ENCODE data around the gene DYNLT1.
"Not testable (repeated sequence)": the region's sequence is repeated elsewhere in the genome, so short reads cannot be mapped to it uniquely, and the experiment has no call there.

The DYNLT1 gene

DNA sequence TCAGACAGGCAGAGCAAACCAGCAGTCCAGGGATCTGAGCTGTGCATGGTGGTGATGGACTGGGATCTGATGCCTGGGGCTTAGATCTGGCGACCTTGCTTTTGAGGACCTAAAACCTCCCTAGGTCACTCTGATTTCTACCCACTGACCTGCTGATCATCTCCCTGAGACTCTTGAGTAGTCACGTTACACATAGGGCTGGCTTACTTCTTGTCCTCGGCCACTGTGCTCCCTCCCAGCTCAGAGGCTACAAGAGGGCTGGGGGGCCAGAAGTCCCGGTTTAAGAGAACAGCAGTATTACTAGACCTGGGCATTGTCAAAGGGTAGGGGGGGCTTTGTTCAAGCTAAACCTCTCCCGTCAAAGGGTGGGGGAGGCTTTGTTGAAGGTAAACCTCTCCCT is 5.5 kb downstream of the DYNLT1 start:
- no peak for DNase-seq

DNA sequence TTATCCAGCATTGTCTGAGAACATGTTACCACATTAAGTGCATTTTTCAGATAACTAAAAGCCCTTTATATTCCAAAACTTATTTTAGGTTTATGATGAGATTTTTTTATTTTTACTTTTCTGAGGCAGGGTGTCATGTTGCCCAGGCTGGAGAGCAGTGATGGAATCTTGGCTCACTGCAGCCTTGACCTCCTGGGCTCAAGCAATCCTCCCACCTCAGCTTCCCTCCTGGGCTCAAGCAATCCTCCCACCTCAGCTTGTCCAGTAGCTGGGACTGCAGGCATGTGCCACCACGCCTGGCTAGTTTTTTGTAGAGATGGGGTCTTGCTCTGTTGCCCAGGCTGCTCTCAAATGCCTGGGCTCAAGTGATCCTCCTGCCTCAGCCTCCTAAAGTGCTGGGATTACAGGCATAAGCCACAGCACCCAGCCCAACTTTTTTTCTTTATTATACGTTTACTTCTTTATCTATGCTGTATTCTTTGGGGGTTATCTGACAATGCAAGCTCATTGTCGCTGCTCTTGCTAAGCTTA is 6.2 kb downstream of the DYNLT1 start:
- no peak for DNase-seq

GRCh38 chr6:158636778-158637177 is 7.8 kb downstream of the DYNLT1 start:
- DNase-seq: no peak

DNA sequence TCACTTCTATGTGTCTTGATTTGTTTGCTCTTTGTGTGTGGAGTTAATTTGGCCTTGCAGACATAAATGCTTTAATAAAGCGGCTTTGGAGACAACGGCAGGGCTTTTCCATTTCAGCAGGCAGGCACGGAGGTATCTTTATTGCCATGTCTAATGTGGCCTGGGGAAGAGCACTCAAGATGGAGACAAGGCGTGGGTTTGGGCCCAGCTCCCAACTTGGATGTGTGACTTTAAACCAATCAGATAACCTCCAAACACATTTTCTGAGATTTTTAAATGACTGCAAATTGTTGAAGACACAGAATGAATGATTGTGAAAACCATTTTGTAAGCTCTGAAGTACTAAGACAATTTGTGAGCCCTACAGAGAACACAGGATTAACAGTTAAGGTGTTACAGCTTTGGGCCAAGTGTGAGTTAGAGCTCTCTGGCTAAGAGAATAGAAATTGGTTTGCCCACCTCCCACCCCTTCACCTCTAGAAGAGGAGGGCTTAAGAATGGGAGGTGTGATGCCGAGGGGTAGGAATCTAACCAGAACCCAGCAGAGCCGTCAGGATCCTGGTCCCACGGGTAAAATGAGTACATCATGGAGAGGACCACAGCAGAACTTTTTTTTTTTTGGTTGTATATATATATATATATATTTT is 9.0 kb downstream of the DYNLT1 start:
- no peak for DNase-seq

DNA sequence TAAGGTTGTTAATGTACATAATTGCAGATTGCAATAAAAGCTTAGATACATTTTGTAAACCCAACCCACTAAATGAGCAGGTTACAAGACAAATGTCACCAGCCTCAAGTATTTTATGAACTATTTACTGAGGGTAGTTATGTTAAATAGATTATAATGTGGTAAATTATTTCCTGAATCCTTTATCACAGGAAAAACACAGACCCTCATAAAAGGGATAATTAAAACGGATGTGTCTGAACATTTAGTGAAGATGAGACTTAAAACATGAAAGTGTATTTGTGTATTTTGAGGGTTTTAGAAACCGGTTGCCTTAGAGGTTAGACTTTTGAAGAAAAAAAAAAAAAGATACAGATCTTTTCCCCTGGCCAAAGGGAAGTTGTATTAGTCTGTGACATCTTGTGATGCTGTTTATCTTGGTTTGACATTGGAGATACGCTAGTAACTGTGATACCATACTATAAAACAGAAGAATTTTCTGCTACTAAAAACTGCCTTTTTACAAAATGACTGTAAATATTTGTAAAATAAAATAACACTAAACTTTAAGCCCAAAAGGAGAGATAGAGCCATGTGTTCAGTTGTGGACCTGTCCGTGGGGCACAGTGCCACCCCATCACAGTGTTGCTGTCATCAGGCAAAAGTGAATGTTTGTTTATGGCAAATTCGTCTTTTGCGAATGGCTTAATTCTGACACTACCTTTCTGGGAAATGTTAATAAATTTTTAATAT is 9.7 kb downstream of the DYNLT1 start:
- DNase-seq: no peak

DNA sequence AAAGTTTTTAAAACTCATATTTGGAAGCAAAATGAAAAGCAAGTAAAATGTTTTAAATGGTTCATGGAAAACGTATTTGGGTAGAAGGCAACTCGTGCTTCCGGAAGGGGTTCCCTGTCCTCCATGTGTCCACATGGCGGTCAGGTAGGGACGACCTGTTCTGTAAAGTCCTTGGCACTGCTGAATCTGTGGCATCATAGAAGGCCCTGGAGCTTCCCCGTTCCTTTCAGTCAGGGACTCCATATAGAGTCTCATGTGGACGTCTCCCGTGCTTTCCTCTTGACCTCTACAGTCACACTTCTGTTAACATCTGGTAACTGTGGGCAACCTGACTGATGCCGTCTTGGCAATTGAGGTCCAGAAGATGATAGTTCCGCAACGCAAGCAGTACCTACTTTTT is 11.4 kb downstream of the DYNLT1 start:
- no peak for DNase-seq

DNA sequence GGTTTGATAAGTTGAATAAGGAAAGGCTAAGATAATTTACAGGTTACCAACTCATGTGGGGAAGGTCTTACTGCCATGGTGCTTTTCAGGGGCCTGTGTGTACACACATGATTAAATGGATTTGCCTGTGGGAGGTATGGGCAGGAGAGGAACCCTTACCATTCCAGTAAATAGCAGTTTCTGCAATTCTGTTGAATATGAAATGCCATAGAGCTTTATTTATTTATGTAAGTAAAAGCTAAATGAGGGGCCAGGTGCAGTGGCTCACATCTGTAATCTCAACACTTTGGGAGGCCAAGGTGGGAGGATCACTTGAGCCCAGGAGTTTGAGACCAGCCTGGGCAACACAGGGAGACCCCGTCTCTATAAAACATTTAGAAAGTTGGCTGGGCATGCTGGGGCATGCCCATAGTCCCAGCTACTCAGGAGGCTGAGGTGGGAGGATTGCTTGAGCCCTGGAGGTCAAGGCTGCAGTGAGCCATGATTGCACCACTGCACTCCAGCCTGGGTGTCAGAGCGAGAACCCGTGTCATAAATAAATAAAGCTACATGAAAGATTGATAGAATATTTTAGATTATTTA is 11.9 kb downstream of the DYNLT1 start:
- DNase-seq: not testable (repeated sequence)

- no peak for DNase-seq
These were observed 12.6 kb downstream of the DYNLT1 start for GRCh38 chr6:158631678-158632537.

DNA sequence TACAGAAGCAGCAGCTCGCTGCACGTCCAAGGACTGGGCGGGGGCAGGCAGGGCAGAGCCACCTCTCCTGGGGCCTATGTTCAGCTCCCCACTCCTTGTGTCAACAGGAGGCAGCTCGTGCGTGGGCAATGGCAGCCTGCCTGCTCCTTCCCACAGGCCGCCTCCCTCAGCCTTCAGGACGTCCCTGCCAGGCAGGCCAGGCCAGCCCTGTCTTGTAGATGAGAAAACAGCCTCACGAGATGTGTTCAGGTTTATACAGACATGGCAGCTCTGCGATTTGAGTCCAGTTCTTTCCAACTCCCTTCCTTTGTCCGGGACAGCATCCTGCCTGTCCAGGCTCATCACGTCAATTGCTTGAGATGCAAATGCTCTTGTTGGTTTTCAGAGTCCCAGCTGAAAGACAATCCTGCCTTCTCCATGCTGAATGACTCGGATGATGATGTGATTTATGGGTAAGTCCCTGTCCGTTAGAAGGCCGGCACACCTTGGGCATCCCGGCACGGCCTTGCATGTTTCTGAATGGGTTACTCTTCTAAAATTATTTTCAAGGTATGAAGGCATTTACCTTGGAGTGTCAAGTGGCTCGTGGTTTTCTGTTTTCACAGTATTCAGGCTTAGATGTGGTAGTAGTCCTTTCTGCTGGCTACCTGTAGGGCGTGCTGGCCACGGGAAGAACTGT is 13.5 kb downstream of the DYNLT1 start:
- no peak for DNase-seq

DNA sequence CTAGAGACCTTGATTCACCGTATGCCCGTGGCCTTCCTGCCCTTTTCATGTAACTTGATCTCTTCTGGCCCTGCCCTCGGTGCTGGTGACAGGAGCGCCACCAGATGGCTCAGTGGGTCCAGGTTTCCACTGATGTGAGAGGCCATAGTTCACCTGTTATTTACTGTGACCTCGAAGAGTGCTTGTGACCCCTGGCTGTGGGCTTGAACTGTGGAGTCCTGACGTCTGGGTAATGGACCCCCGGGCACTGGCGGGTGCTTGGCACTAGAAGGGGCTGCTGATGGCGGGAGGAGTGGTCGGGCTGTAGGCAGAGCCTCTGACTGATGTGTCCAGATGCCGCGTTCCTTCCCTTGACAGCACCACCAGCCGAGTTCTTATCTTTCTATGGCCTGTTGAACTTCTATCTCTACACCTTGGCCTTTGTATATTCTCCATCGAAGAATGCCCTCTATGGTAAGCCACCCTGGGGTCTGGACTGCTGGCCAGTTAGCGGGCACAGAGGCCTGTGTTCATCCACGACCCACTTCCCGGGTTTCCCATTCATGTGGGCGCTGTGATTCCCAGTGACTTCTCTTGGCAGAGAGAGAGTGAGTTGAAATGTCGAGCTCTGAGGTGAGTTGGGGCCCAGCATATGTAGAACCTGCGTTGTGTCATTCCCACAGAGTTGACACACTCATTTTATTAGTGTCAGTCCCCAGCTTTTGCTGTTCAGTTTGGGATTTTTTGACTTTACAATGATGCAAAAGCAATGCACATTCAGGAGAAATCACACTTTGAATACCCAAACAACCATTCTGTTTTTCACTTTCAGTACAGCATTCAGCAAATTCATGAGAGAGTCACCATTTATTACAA is 14.9 kb downstream of the DYNLT1 start:
- DNase-seq: no peak

GRCh38 chr6:158628542-158628941 is 16.0 kb downstream of the DYNLT1 start:
- DNase-seq: no peak

DNA sequence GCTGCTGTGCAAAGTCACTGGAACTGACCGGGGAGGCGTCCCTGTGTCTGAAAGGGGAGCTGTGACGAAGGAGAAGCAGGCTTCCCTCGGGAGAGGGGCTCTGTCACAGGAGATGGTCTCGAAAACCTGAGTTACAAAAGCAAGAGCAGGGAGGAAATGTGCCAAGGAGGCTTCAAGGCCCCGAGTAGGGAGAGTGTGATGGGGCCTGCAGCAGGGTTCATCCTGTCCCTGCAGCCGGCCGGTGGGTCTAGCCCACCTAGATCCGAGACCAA is 16.7 kb downstream of the DYNLT1 start:
- DNase-seq: no peak

DNA sequence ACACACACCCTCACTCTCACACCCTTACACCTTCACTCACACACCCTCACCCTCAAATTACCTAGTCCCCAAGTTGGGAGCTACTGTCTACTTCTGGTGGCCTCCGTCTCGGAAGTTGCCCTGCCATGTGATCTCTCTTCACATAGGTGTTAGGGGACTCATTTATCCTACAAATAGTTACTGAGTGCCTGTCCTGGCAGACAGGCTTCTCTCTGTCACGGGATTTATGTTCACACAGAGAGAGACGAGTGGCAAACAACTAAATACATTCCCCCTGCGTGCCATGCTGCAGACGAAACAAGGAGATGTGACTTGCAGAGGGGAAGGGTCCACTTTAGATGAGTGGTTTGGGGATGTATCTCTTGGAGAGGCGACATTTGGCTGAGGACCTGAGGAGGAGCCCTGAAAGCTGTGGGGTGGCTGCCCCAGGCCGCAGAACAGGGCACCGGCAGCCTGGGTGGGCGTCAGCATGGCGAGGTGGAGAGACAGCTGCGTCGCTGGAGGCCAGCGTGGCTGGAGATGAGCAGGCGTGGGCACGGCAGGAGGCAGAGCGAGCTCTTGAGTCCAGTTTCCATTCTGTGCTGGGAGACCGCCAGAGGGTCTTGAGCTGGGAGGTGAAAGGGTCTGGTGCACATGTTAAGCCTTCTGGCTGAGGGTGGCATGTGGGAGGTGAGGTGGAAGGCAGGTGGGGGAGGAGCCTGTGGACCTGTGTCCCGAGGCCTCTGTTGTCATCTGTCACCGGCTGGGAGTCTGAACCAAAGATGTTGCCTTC is 17.2 kb downstream of the DYNLT1 start:
- no peak for DNase-seq

DNA sequence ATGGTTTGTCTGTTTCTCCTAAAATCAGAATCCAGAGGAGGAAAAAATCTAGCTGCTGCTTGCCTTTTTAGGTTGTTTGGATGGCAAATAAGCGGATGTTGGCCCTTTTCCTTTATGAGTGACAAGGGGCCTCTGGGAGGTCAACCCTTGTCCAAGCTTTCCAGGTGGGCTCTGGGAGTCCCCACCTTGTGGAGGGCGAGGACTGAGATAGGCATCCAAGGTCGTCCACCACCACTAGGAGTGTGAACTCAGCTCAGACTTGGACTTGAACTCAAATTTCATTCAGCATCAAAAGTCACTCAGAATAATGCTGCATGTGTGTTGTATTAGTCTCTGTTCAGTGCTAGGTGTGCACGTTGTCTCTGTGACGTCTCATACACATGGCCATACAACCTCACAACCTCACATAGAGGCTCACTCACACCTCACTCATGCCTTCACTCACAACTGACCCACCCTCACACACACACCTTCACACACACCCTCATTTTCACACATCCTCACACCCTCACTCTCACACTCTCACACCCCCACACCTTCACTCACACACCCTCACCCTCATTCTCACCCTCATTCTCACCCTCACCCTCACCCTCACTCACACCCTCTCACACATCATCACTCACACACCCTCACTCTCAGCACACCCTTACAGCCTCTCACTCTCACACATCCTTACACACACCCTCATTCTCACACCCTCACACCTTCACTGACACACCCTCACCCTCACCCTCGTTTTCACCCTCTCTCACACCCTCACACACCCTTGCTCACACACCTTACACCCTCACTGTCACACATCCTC is 18.0 kb downstream of the DYNLT1 start:
- no peak for DNase-seq

- no peak for DNase-seq
These were observed 18.6 kb downstream of the DYNLT1 start for GRCh38 chr6:158625881-158626305.

DNA sequence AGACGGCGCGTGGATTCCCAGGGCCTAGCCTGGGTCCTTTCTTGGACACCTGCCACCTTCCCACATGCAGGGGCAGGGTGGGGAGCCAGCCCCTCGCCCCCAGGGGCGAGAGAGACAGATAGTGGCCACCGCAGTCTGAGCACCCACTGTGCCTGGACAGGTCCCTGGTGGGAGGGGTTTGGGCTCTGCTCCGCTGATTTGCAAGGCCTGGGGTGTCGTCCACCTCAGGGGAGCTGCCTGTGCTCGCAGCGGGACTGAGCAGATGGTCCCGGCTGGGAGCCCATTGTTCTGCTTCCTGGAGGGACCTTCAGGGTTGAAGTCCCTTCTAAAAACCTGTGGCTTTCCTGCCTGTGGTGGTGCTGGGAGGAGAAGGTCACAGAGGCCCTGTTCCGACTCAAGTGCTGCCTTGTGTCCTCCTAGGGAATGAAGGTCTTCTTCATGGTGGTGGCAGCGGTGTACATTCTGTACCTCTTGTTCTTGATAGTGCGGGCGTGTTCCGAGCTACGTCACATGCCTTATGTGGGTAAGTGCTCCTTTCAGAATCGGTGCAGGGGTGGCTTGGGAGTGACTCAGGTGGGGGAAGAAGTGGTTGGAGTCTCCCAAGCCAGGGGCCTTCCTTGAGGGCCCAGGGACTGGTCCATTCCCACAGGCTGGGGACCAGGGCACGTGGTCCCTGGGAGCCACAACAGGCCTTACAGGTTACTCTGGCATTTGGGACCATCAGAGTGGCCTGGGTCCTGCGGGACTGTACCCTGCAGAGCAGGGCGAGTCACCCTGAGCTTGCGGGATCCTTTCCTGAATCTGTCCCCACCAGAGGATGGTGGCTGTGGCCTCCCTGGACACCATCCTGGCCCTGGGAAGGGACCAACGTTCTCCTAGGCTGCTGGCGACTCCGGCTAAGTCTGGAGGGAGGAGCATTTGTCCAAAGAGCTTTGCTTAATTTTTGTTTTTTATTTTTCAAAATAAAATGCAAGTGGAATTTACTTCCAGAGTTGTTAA is 19.6 kb downstream of the DYNLT1 start:
- no peak for DNase-seq

DNA sequence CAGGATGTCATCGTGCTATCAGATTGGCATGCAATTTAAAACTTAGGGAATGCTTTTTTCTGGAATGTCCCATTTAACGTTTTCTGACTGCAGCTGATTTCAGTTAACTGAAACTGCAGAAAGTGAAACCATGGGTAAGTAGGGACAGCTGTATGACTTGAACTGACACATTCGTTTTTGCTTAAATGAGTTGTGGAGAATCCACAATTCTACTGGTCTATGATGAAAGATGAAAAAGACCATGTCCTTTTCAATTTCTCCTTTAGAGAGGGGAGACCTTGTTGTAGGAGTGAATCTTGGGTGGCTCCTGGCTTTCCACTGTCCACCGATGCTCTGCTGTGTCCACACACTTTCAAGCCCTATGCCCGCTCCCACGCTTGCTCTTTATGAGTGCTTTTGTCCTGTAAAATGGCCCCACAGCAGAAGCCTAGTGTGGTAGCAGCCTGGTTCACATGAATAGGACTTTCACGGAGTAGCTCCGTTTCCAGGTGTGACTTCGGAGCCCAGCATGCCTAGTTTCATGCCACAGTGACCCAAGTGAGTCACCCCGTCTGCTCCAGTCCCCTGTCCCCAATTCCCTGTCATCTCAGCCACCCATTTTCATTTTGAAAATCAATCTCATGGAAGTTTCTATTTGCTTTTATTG is 21.9 kb downstream of the DYNLT1 start:
- no peak for DNase-seq
